HuH-7.5 (cell line): ENCODE results near the gene NHEJ1.

Experiments used
- DNase-seq: peaks from one replicate; pipeline ENCODE4 v3.0.0; 2011; ENCODE audit warnings: low spot score

Gene NHEJ1

DNA sequence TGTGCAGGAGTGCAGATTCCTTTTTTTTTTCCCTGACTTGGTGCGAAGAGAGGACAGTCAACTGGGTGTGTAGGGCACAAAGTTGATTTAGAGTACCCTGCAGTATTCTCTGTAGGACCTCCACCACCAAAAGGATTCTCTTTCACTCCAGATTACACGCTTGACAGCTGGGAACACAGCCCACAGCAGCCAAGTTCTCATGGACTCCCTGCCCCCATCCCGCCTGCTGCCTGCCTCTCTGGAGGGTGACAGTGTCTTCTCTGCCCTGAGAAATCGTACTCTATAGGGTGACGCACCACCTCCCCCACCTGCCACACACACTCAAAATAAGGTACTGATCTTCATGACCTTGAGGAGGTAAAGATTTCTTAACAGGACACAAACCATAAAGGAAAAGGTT, 73.3 kb downstream of the NHEJ1 start:
- no peak for DNase-seq

DNA sequence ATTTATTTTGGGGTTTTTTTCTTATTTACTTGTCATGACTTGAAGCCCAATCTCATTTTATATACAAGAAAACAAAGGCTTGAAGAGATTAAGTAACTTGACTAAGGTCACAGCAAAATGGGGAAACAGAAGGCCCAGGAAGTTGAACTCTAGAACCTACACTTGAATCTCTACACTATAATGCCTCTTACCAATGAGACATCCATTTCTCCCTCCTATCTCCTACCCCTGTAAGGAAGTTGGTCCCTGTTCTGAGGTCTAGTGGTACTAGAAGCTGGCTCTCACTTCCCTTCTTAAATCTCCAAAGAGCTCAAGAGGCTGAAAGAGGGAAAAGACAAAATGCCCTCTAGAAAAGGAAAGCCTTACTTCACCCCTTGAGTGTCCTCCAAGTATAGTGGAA, 74.4 kb downstream of the NHEJ1 start:
- DNase-seq, result no peak

DNA sequence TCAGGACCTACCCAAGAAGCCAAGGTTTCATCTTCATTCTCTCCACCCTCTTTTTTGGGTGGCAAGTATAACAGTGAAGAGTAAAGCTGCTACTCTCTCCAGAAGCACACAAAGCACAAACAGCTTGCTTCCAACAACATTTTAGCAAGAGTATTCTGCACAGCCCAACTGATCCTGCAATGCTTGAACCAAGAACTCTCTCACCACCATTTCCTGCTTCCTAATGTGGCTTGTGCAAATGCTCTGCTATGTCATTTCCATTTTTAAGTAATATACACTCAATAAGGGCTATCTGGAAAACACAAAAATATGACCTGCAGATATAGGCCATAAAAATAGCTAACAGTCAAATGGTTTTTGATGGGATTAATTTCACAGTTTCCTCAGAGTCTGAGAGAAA, 75.8 kb downstream of the NHEJ1 start:
- DNase-seq, result no peak

DNA sequence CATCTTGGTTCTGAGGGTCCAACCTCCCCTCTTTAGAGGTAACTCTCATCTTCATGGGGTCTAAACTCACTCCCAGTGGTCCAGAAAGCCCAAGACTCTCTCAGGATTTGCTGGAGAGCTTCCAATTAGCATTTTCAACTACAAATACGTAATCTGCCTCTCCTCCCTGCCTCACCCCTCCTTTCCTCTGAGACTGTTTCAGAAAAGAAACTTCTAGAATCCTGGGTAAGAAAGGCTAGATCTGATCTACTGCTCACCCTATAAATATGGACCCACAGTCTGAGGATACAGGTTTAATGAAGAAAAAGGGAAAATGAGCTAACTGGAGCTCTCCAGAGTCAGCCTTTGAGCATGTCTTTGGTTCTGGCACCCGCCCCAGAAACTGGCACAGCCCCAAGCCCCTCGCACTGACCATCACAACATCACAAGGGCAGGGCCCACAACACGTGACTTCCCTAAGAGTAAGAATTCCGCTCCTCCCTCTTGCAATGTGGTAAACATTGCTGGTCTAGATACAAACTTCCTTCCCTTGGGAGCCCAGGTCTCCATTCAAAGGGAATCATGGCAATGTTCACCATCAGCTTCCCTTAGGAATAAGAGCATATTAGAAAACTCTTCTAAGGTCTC, 78.2 kb downstream of the NHEJ1 start:
- no peak for DNase-seq

DNA sequence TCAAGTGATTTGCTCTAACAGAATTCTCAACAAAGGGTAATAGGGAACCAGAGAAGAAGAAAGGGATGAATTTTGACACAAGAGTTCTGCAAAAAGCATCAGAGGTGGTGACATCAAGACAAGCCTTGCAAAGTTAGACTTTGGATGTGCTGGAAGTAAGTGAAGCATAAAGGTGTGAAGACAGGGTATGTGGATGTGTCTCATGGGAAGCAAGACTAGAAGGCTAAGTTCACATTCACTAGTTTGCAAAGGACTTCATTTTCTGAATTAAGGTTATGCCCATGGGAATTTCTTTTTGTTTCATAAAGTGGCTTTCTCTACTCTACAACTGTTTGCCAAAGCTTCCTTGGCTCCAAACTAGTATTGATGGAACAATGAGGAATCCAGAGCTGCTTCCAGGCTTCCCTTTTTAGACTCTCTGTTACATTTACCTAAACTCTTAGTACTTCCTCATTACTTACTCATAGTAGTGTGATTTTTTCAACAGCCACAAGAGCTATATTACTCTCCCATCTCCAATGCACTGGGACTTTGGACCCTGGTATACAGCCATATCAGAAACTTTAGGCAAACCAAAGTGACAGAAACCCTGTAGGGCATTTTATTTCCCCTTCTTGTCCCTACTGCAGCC, 78.8 kb downstream of the NHEJ1 start:
- no peak for DNase-seq

DNA sequence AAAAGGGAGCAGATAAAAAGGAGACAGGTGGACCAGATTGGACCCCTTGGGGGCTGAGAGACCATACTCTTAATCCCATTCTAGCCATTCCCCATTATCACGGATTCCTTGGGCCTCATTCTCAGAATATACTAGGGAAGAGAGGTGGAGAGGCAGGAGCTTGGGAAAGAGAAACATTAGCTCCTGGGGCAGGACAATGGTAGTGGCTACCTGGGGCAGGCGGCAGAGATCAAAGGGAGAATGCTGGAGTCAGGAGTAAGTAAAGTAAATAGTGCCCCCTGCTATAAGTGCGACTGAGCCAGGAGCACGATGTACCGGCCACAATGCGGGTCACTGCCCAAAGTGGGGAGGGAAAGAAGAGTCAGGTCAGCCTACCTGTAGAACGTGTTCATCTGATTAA, 79.5 kb downstream of the NHEJ1 start:
- no peak for DNase-seq

DNA sequence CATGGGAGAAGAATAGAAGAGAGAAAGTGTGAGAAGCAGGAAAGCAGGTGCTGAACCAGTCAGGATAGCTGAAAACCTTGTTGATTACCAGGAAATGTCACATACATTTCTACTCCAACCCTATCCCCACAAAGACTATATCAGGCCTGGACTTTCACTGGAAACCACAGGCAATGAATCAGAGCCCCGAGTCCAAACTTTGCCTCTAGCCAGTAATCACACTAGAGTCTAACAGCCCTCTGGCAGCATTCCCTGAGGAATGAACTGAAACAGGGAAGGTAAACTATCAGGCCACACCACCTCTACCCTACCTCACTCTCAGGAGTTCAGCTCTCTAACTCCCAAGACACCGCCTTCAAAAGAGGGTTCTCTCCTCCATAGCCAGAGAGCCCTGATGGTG, 81.2 kb downstream of the NHEJ1 start:
- no peak for DNase-seq

DNA sequence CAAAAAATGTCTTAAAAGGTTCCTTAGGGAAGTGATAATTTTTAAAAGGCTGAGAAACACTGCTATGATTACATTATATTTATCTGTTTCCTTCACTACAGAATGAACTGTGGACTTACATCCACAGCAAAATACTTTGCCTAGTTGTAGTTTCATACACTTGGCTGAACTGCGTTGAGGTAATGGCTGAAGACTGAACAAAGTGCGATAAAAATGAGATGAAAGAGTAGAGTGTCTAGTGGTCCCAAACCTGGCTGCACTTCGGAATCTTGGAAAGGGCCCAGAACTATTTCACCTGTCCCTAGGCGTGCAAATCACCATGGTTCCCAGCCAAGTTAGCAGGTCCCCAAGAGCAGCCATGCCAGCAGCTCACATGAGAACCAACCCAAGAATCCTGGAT, 81.7 kb downstream of the NHEJ1 start:
- DNase-seq, result no peak

DNA sequence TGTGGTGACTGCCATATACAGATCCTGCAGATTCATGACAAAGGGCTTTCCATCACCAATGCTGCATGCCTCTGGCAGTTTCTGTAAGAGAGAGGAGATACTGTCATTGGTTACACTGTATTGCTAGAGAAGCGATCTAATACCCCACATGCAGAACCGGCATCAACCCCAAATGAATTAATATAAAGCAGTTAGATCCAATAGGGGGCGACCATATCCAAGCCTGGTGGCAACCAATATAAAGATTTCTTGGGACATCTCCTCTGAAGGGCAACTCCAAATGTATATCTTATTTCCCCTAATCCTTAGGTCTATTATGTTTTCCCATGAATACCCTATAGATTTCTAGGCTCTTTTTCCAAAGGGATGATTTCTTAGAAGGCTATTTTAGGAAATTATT, 82.5 kb downstream of the NHEJ1 start:
- DNase-seq, result no peak

DNA sequence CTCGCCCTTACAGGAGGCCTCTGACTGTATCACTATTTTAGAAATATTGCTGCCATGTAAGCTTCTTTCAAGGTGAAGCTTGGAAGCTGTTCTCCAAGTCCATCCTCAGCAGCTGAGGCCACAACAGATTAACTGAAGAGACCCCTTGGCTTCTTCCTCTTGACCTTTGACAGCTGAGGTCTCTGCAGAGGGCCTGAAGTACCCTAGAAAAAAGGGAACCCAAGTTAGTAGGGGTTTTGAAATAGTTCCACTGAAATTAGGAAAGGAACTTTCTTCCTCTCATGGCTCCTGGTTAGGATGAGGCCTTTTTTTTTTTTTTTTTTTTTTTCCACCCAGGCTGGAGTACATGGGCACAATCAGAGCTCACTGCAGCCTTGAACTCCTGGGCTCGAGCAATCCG, 84.4 kb downstream of the NHEJ1 start:
- DNase-seq, result no peak

DNA sequence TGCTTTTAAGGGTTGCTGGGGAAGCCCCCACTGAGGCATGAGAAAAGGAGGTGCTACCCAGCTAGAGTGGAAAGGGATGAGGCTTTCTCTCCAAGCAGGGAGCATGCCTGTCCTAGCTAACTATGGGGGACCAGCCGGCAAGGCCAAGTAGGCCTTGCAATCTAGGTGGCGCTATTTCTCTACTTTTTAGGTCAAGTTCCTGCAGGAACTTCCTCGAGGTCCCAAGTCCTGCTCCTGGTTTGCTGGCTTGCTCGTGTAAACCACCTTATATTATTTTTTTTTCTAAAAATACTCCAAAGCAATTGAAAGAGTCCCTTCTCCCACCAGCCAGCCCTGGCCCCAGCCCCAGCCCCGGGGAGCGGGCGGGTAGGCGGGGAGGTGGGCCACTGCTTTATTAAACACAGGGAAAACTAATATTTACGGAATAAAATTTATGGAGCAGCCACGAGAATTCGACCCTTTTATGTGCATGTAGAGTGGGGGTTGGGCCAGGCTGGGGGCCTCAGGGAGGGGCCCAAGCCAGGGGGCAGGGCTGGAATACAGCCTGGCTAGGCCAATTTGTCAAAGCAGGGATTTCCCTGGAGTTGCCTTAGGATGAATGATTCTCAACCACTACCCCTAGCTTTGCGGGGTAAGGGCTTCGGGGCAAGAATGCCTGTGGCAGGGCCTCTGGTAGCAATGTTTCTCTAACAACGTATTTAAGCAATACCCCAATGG, 87.0 kb downstream of the NHEJ1 start:
- DNase-seq, result peak; percentile 61

DNA sequence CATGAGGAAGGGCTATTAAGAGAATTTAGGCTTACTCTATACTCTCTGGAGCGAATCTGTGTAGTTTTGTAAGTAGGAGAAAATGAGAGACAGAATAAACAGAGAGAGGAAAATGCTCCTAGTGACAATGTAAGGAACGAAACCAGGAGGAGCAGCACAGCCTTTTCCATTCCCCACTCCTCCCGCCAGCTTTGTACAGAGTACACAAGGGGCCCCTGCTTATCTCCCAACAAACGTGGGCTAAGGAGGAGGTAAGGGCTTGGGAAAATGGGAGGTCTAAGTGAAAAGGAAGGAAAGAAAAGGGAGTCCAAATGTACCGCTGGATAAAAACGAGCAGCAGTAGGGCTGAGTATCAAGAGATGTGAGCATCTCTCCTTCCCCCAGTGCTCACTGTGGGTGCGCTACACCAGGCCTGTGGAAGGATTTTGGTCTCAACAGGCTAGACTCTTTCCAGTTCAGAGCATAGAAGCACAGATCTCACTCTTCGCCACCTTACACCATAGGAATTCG, 87.8 kb downstream of the NHEJ1 start:
- DNase-seq, result no peak

DNA sequence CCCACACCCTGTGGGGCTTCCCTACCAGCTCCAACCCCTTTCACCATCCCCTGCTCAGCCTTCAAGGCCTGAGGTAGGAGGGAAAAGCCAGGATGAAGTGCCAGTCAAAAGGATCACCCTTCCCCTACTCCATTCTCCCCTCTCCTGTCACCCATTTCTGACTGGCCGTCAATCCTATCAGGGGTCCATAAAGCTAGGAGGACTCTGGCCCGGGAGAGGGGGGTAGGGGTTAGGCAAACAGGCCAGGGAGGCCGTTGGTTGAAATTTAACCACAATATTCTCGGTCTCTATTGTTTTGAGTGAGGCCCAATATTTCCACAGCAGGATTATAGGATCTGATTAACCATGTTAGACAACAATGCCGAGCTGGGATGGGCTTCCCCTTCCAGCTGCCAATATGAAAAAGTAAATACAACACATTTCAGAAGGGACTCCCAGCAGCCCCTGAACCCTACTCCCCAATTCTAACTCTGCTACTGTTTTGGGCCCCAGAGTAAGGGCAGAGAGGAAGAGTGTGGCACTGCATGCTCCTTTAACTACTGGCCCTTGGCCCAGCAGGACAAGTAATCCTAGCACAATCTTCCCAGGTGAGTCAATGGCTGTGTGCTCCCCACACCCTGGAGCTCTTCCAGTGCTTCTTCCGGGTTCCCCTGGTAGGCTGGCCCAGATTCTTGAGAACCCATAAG, 89.3 kb downstream of the NHEJ1 start:
- DNase-seq, result no peak

DNA sequence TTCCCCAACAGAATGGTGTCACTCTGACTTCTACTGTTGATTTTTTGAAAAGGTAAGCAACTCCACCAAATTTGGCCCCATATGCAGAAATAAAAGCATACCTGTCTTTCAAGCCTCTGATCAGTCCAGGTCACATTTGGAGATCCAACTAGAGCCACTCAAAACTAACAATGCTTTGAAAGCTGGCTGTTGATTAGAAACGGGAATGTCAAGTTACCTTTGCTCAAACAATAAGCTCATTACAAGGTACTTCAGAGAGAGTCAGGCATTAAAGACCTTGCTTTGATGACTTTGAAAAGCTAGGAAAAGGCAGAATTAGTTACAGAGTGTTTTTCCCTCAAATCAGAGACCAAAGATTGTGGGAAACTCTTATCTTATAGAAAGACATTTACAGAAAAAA, 95.1 kb downstream of the NHEJ1 start:
- no peak for DNase-seq

DNA sequence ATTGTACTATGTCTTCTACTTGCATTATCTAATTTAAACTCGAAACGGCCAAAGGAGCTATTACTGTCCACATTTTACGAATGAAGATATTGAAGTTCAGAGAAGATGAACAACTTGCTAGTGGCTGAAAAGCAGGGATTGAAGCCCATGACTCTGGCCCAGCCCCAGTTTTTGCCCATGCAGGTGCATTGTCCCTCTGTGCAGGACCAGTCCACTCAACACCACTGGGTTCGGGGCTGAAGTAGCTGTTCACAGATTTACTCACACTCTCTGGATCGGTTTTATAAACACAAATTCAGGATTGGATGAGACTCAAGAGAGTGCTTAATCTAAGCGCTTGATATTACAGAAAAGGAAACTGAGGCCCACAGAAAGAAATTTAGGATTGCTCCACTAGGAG, 98.5 kb downstream of the NHEJ1 start:
- no peak for DNase-seq

DNA sequence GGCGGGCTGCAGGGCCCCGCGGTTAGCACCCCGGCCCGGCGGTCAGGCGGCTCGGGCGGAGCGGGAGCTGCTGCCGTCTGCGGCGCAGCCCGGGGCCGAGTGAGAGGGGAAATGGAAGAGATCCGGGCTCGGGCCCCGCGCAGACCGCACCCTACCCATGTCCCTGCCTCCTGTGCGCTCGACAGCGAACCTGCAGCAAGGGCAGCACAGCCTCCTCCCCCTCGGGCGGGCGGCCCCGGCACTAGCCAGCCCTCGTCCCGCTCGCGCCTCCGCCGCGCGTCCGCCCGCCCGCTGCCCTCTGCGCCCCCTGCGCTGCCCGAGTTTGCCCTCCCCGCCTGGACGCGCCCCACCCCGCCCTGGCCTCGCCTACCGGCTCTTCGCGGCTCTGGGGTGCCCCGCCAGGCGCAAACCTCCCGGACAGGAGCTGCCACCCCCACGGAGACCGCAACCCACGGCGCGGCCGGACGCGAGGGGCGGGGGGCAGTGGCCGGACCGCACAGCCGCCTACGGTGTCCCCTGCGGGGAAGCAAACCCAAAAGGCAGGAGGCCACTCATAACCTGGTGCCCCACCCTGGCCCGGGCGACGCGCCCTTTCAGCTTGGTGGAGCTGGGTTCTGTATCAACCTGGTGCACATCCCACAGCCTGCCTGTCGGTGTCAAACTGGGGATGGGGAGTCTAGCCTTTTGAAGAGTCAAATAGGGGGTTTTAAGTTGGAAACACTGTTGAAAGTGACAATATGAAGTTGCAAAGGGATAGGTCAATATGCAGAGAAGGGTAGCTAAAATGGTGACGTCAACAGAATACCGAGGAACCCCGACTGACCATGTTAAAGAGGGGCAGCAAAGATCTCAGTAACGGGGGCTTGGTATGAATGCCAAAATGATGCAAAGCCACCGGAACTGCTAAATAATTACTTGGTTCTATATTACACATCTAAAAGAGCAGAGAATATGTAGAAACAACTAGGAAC, 99.5 kb downstream of the NHEJ1 start, which contains the start of gene IHH:
TSS of gene IHH (minus strand) at position 101 of the 971 bp plus-strand sequence. CDS start 454 bp downstream, outside the sequence.
- peak; percentile 78 for DNase-seq

DNA sequence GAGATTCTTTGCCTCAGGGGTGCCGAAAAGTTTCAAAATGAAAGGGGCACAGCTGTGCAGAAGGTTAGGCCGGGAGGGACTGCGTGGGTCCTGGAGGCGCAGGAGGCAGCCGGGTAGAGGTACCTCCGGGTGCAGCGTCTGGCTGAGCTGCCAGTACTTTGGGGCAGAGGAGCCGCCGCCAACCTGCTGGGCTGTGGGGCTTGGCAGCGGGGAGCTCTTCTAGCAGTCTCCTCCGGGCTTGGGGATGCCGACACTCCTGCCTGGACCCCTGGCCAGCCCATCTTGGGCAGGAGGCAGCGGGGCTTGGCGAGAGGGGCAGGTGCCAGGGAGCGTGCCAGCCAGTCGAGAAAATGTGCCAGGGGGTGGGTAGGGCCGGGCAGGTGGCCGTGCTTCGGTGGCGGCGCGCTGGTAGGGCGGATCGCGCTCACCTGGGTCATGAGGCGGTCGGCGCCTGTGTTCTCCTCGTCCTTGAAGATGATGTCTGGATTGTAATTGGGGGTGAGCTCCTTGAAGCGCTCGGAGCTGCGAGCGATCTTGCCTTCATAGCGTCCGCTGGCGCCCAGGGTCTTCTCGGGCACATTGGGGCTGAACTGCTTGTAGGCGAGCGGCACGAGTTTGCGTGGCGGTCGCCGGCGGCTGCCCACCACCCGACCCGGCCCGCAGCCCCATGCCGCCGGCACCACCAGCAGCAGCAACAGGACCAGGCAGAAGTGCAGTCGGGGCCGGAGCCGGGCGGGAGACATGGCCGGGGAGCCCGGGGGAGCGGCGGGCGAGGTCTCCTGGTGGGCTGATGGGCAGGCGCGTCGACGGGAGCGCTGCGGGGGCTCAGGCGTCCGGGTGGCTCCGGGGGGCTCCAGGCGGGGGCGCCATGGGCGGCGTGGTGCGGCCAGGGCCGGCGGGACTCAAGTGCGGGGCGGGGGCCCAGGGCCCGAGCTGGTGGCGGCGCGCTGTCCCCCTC, 100.6 kb downstream of the NHEJ1 start:
- DNase-seq, result peak; percentile 43

DNA sequence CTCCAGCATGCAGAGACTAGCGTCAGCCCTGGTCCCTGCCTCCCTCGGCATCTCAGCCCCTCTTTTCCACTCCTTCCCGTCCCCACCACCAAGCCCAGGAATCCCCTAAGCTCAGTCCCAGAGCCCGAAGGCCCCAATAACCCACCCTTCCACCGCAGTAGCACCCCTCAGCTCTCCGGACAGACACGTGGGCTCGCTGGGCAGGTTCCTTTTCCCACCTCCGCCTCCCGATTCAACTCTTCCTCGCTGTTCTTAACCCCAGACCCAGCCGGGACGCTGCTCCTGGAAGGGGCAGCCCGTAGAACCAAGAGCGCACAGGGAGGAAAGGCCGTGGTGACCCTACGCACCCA, 101.3 kb downstream of the NHEJ1 start:
- no peak for DNase-seq

DNA sequence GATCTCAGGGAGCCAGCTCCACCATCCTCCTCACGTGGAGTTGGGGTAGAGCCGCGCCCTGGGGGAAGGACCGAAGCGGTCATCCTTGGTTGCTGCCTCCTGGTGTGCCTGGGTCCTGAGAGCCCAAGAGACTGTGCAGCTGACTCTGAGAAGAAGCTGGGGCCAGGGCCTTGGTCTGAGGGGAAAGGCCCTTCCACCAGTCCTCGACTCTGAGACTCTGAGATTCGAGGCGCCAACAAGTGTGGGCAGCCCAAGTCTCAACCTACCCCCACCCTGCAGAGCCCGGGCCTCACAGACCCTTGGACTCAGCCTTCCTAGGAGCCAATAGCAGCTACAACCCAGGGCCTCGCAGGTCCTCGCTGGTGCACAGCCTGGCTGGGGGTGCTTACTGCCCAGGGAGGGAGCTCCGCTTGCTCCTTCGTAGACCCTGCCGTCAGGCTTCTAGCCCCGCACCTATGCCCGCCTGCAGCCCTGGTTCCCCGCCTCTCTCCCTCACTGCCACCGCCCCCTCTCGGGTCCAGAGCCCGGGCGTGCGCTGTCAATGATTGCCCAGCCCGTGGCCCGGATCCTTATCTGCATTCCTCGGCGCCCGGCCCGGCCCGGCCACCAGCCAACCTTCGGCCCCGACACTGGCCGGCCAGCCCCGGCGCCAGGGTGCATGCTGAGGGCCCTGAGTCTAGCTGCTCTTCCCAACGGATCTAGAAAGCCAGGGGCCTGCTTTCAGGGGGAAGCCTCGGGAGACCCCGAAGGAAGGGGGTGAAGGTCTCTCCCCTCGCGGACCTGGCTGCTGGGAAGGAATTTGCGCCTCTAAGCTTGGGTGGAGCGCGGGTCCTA, 101.9 kb downstream of the NHEJ1 start:
- DNase-seq, result peak; percentile 96
